BLaER1 treated with 17β-estradiol and CSF1 and Interleukin-3, amounts not matched to agents 10 nM and 100 nM (cell line): ENCODE results near the gene ASIC2.

ENCODE experiments used
- H3K27ac ChIP-seq, 11 experiments: shearing (Covaris generic); formaldehyde crosslinking; 2 replicates each; pipeline ENCODE4 v1.8.1; 2022
- H3K27me3 ChIP-seq, 11 experiments: shearing (Covaris generic); formaldehyde crosslinking; 2 replicates each; pipeline ENCODE4 v1.8.1; 2022
- H3K36me3 ChIP-seq, 11 experiments: shearing (Covaris generic); formaldehyde crosslinking; 2 replicates each; pipeline ENCODE4 v1.8.1; 2022
- H3K4me1 ChIP-seq, 10 experiments: shearing (Covaris generic); formaldehyde crosslinking; 2 replicates each; pipeline ENCODE4 v1.8.1; 2022
- H3K4me2 ChIP-seq, 11 experiments: shearing (Covaris generic); formaldehyde crosslinking; 2 replicates each; pipeline ENCODE4 v1.8.1; 2022
- H3K4me3 ChIP-seq, 10 experiments: shearing (Covaris generic); formaldehyde crosslinking; 2 replicates each; pipeline ENCODE4 v1.8.1; 2022
- H3K9ac ChIP-seq, 11 experiments: shearing (Covaris generic); formaldehyde crosslinking; 2 replicates each; pipeline ENCODE4 v1.8.1; 2022
- H3K9me3 ChIP-seq, 11 experiments: shearing (Covaris generic); formaldehyde crosslinking; replicated peaks in 1 of 11; 2 replicates each; pipeline ENCODE4 v1.8.1; 2022
- H4K20me1 ChIP-seq, 11 experiments: shearing (Covaris generic); formaldehyde crosslinking; 2 replicates each; pipeline ENCODE4 v1.8.1; 2022
- Cebpa-rat ChIP-seq, 11 experiments: shearing (Covaris generic); IDR thresholded peaks; 2 replicates each; pipeline ENCODE4 v1.8.1; 2022

Gene ASIC2

DNA sequence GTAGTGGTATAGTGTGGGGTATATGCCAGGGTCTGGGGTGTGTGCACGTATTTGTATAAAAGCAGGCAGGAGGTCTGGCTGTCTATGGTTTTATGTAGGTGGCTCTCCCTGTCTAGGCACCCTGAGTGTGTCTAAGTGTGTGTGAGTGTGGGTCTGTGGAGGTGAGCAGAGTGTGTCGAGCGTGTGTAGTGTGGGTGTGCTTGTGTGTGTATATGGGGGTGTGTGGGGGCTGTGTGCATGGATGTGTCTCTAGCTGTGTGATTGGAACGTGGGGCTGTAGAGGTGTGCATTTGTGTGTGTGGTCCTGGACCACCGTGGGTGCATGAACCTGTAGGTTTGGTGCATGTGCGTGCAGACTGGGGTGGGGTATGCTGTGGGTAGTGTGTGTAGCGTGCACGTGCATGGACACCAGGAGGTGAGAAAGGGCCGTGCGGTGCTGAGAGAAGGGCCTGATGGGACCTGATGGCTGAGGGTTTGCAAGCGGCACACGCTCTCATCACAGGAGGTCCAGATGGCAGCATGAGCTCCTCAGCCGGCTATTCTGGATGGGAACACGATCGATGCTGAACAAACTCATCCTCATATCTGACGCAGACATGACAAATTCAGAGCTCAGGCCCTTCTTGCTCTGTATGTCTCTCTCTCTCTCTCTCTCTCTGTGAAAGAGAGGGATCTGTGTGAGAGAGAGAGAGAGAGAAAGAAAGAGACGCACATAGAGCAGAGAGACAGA lies 273.8 kb downstream of the ASIC2 start:
- Histone ChIP-seq H4K20me1 (no peaks in the 10 kb centered on the region; a peak in 2 of 22 replicates), H3K36me3 (no peaks in the 10 kb centered on the region), H3K4me1 (peaks cover 0 to 41% (median 33%) of the 10 kb centered on the region in 10 experiments; a peak in 15 of 20 replicates), H3K9ac (no peak overlapping the region), H3K4me3 (no peak overlapping the region), H3K4me2 (no peak overlapping the region), H3K27ac (no peak overlapping the region), H3K9me3 (no peaks in the 10 kb centered on the region), H3K27me3 (no peaks in the 10 kb centered on the region)
- TF ChIP-seq Cebpa-rat (IDR thresholded peaks at IDR 0.05), result no peak

DNA sequence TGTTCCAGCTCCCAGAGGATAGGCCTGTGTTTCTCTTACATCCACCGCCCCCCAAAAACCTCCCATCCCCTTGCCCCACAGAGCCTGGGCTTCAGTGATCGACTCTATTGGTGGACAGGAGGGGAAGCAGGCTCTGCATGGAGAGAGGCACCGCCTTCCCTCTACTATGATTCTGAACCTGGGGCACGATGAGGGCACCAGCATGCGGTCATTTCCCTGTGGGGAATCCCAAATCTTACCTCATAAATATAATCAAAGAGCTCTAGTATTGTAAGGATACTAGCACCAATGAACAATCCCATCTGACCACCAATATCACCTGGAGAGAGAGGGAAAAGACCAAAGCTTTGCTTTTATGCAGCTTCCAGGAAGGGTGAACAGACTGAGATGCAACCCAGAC lies 275.7 kb downstream of the ASIC2 start:
- no peak overlapping the region for H3K9ac ChIP-seq

DNA sequence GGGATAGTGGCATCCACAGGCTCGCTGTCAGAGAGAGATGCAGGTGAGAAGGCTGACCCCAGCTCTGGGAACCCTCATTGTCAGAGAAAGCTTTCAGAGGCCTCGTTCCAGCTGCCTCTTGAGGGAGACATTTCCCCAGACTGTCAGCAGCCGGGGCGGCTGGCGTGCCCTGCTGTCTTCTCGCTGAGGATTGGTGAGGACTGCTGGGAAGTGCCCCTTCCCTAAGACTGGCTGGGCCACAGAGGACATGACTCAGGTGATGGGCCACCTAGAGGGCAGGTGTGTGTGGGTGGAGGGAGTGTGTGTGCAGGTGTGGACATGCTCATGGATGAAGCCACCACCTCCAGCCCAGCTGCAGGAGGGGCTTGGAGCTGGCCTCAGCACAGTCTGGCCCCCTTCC lies 276.2 kb downstream of the ASIC2 start:
- Histone ChIP-seq H3K4me1 (peaks cover 0 to 22% (median 18%) of the 10 kb centered on the region in 10 experiments; a peak in 15 of 20 replicates), H3K9me3 (no peaks in the 10 kb centered on the region), H3K9ac (no peak overlapping the region), H3K4me2 (peak overlapping the region in 3 of 11 experiments; percentile 18 to 37 (median 30); a peak in 3 of 22 replicates), H4K20me1 (no peaks in the 10 kb centered on the region; a peak in 2 of 22 replicates), H3K4me3 (no peak overlapping the region), H3K36me3 (no peaks in the 10 kb centered on the region), H3K27me3 (no peaks in the 10 kb centered on the region), H3K27ac (no peak overlapping the region)
- TF ChIP-seq Cebpa-rat (IDR thresholded peaks at IDR 0.05), result no peak

More for the DNA sequence above, 275.7 kb downstream of the ASIC2 start:
- Histone ChIP-seq H3K27ac (no peak overlapping the region), H3K9me3 (no peaks in the 10 kb centered on the region), H4K20me1 (no peaks in the 10 kb centered on the region; a peak in 2 of 22 replicates), H3K4me1 (peaks cover 0 to 26% (median 23%) of the 10 kb centered on the region in 10 experiments; a peak in 15 of 20 replicates), H3K4me3 (no peak overlapping the region), H3K36me3 (no peaks in the 10 kb centered on the region), H3K27me3 (no peaks in the 10 kb centered on the region), H3K4me2 (no peak overlapping the region)
- TF ChIP-seq Cebpa-rat (IDR thresholded peaks at IDR 0.05), result no peak

DNA sequence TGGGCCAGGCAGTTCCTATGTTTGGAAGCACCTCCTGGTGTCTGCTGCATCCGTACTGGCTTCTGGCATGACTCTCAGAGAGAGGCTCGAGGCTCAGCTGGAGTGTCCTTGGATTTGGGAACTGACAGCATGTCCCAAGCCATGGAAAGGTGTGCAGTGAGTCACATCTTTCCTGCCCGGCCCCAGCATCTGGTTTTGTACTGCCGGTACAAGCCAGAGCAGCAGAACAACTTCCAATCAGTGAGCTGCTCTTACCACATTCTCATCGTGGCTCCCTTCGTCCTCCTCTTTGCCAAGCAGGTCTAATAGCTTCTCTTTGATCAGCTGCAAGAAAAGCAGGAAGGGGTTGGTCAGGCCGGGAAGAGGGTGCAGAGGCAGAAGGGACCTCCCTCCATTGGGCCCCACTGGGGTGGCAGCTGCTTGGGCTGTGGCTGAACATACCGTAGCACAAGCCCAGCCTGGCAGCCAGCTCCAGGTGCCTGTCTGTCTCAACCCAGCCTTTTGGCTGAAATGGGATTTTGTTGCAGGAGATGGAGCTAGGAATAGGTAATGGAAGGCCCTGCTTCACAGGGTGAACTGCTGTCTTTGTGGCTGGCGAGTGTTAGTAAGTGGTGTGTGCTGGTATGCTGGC lies 277.3 kb downstream of the ASIC2 start:
- no peaks in the 10 kb centered on the region for H3K36me3 ChIP-seq

DNA sequence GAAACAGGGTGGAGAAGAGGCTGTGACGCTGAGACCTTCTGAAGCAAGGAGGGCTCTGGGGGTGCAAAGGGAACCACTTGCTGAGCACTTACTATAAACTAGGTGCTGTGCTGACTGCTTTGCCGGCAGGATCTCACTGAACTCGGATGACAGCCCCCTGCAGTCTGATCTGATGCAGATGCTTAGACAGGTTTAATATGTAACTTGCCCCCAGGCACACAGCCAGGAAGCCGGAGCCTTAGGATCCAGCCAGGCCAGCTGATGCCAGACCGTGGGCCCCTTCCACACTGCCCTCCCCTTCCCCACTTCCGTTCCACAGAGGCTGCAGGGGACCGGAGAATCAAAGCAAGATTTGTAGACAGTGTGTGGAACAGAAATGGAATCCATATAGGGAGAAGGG lies 278.3 kb downstream of the ASIC2 start:
- no peak overlapping the region for H3K4me2 ChIP-seq

More for the DNA sequence above, 277.3 kb downstream of the ASIC2 start:
- Histone ChIP-seq H3K9me3 (no peaks in the 10 kb centered on the region), H3K4me1 (peaks cover 0 to 14% (median 10%) of the 10 kb centered on the region in 10 experiments; a peak in 11 of 20 replicates), H3K27me3 (no peaks in the 10 kb centered on the region), H3K9ac (no peak overlapping the region), H4K20me1 (no peaks in the 10 kb centered on the region; a peak in 1 of 22 replicates), H3K27ac (no peak overlapping the region), H3K4me3 (no peak overlapping the region), H3K4me2 (peak overlapping the region in 6 of 11 experiments; percentile 7 to 37 (median 26); a peak in 10 of 22 replicates)
- TF ChIP-seq Cebpa-rat (IDR thresholded peaks at IDR 0.05), result no peak

DNA sequence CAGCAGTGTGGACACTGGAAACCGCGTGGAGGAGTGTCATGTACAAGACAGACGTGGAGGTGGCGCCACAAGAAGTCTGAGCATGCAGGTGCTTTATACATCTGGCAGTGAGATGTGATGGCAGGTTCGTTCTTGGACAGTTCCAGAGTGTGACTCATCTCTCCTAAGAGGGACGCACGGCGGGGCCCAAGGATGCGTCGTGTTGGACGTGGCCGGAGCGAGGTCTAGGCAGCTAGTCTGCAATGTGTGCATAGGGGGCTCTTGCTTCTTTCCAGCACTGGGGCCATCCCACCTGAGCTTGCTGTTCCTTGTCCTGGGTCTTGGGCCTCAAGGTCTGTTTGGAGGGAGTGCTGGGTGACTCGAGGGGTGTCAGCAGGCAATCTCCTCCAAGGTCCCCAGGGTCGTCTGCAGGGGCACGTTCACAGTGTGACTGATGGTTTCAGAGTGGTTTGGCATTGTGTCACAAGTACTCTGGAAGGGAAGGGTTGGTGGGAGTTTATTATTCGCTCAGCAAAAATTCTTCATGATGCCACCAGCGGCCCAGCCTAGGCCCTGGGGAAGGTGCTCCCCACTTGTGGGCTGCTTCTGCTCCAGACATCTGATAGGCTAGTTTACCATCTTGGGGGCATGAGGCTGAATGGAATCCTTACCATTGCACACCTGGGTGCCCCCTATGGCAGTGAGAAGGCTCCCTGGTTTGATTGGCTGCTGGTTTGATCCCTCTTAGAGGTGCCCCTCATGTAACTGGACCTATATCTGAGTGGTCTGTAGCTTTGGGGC lies 279.3 kb downstream of the ASIC2 start:
- Histone ChIP-seq H4K20me1 (no peaks in the 10 kb centered on the region), H3K27me3 (no peaks in the 10 kb centered on the region), H3K36me3 (no peaks in the 10 kb centered on the region), H3K9me3 (no peaks in the 10 kb centered on the region), H3K9ac (no peak overlapping the region), H3K27ac (no peak overlapping the region), H3K4me1 (peaks cover 0 to 14% (median 10%) of the 10 kb centered on the region in 10 experiments; a peak in 11 of 20 replicates), H3K4me3 (no peak overlapping the region), H3K4me2 (no peak overlapping the region)
- TF ChIP-seq Cebpa-rat (IDR thresholded peaks at IDR 0.05), result no peak

More for the DNA sequence above, 278.3 kb downstream of the ASIC2 start:
- Histone ChIP-seq H3K36me3 (no peaks in the 10 kb centered on the region), H3K4me1 (peaks cover 0 to 14% (median 10%) of the 10 kb centered on the region in 10 experiments; a peak in 11 of 20 replicates), H3K9me3 (no peaks in the 10 kb centered on the region), H4K20me1 (no peaks in the 10 kb centered on the region), H3K27me3 (no peaks in the 10 kb centered on the region), H3K9ac (no peak overlapping the region), H3K4me3 (no peak overlapping the region), H3K27ac (no peak overlapping the region)
- TF ChIP-seq Cebpa-rat (IDR thresholded peaks at IDR 0.05), result no peak

DNA sequence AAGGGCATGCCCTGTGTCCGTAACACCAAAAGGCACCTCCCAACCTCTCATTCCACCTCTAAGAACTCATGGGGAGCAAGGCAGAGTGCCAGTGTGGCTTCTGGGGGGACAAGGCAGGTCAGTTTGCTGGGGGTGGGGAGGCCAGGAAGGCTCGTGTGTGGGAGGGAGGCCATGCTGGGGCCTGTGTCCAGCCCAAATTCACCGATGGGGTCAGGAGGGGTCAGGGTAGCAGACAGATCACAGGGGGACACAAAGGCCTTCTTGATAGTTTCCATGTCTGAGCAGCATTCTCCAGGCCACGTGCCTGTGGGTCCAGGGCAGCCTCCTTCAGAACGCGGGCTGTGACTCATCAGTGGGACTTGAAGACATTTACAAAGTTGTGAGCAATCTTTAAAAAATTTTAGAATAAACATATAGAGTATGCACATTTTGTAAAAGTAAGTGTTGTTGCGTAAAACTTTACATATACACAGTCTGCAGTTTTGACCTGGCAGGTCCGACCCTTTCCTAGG lies 280.5 kb downstream of the ASIC2 start:
- H4K20me1 ChIP-seq, result no peaks in the 10 kb centered on the region
- H3K4me2 ChIP-seq, result no peak overlapping the region
- H3K36me3 ChIP-seq, result no peaks in the 10 kb centered on the region
- peaks cover 0 to 14% (median 10%) of the 10 kb centered on the region in 10 experiments; a peak in 11 of 20 replicates for H3K4me1 ChIP-seq
- no peaks in the 10 kb centered on the region for H3K27me3 ChIP-seq
- no peaks in the 10 kb centered on the region for H3K9me3 ChIP-seq
- H3K27ac ChIP-seq, result no peak overlapping the region
- no peak overlapping the region for H3K9ac ChIP-seq
- TF ChIP-seq Cebpa-rat (IDR thresholded peaks at IDR 0.05), result no peak
- no peak overlapping the region for H3K4me3 ChIP-seq

DNA sequence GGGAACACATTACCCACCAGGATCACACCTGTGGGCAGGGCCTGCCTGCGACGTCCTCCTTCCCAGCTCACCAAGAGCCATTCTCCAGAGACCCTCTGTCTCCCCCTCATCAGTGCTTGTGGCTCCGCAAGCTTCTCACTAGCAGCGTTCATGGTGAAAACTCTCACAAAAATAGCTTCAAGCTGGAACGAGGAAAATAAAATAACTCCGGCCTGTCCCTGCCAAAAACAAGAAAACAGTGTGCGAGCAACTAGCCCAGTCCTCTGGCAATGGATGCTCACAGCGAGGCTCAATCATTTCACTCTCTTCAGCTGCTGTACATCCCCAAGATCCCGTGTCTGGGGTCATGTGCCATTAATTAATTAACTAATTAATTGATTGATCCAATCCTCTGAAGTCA lies 283.5 kb downstream of the ASIC2 start:
- no peaks in the 10 kb centered on the region for H3K27me3 ChIP-seq
- H4K20me1 ChIP-seq, result no peaks in the 10 kb centered on the region
- H3K9ac ChIP-seq, result no peak overlapping the region
- H3K4me1 ChIP-seq, result no peaks in the 10 kb centered on the region
- no peak overlapping the region for H3K4me3 ChIP-seq
- H3K4me2 ChIP-seq, result no peak overlapping the region
- H3K36me3 ChIP-seq, result no peaks in the 10 kb centered on the region
- H3K9me3 ChIP-seq, result no peaks in the 10 kb centered on the region
- no peak overlapping the region for H3K27ac ChIP-seq
- TF ChIP-seq Cebpa-rat (IDR thresholded peaks at IDR 0.05), result no peak

DNA sequence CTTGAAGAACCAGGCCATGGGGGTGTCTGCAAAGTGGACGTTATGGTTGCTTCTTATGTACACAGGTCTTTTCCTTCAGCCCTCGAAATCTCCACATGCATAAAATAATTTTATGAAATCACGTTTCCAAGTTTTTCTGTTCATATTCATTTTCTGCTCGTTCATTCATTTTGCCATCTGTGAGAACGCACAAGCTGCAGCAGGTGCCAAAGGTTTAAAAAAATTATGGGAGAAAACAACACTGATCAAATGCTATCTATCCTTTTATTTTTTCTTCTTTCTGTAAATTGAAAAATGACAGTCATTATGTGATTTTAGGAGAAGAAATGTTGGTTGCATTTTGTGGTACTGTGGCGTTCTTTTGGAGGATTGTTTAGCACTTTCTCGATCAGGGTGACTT lies 285.9 kb downstream of the ASIC2 start:
- H3K36me3 ChIP-seq, result no peaks in the 10 kb centered on the region
- no peak overlapping the region for H3K9ac ChIP-seq
- H3K27ac ChIP-seq, result no peak overlapping the region
- no peak for TF ChIP-seq Cebpa-rat (IDR thresholded peaks at IDR 0.05)
- H3K4me3 ChIP-seq, result no peak overlapping the region
- no peaks in the 10 kb centered on the region for H3K27me3 ChIP-seq
- H3K4me2 ChIP-seq, result no peak overlapping the region
- no peaks in the 10 kb centered on the region for H4K20me1 ChIP-seq
- no peaks in the 10 kb centered on the region for H3K4me1 ChIP-seq
- H3K9me3 ChIP-seq, result no peaks in the 10 kb centered on the region
